ENCODE data around the gene MXD3.
"Not testable (repeated sequence)": the region's sequence is repeated elsewhere in the genome, so short reads cannot be mapped to it uniquely, and the experiment has no call there.

MXD3 gene

GRCh38 chr5:177265395-177265794 lies 46.3 kb downstream of the MXD3 start:
- DNase-seq (ENCODE audit: low read depth in 2 of 2): no peak

GRCh38 chr5:177264178-177264577 lies 47.5 kb downstream of the MXD3 start:
- no peak for DNase-seq (ENCODE audit: low read depth in 2 of 2)

- no peak for DNase-seq (ENCODE audit: low read depth in 2 of 2)
Measured at GRCh38 chr5:177261510-177261909, 50.2 kb downstream of the MXD3 start.

GRCh38 chr5:177260961-177261360 lies 50.7 kb downstream of the MXD3 start:
- DNase-seq (ENCODE audit: low read depth in 2 of 2): no peak

- DNase-seq (ENCODE audit: low read depth in 2 of 2): not testable (repeated sequence)
Measured at GRCh38 chr5:177258711-177259110, 53.0 kb downstream of the MXD3 start.

Data from stimulated activated CD4-positive, alpha-beta T cell treated with anti-CD3 and anti-CD28 coated beads, Interleukin-1b, Interleukin-23, amount 100 ng/mL, for 4 hours (primary cell).